Adrenal gland (tissue), 12 donors: Measurements from ENCODE around the gene DNAH11. TPM values are rescaled to one million over a fixed set of nuclear protein-coding genes. Genes with fewer than 3 reads are reported as not detected.

Source experiments
- DNase-seq, 7 donors: peaks; one replicate each; pipeline ENCODE4 v3.0.0-alpha.2; 2019 to 2020
- H3K27ac ChIP-seq, 5 donors: fragments of 200-600 bp; sonication (generic) in 4 of 5; 1 replicate in 3 of 5; 2 replicates in 2 of 5; pipeline versions ENCODE4 v1.5.1 to v1.8.0; 2016 to 2020; ENCODE audit warnings: mild to moderate bottlenecking in 1 of 5
- H3K27me3 ChIP-seq: fragments of 200-600 bp; 2 replicates; pipeline ENCODE4 v1.8.0; 2021
- H3K36me3 ChIP-seq, 2 donors: fragments of 200-600 bp; replicated peaks in 1 of 2; 1 replicate in 1 of 2; 2 replicates in 1 of 2; pipeline versions ENCODE4 v1.5.1 to v1.8.0; 2018 to 2022
- H3K4me1 ChIP-seq, 2 donors: fragments of 200-600 bp; replicated peaks in 1 of 2; 1 replicate in 1 of 2; 2 replicates in 1 of 2; pipeline versions ENCODE4 v1.5.1 to v1.8.0; 2018 to 2021
- H3K4me3 ChIP-seq, 4 donors: fragments of 200-600 bp; sonication (generic) in 3 of 4; one replicate each; pipeline ENCODE4 v1.5.1; 2016 to 2018
- H3K9me3 ChIP-seq, 3 donors: fragments of 200-600 bp; sonication (generic) in 1 of 3; replicated peaks in 1 of 3; 1 replicate in 2 of 3; 2 replicates in 1 of 3; pipeline versions ENCODE4 v1.5.1 to v1.8.0; 2016 to 2021
- POLR2A ChIP-seq, 2 donors: fragments of 450-650 bp; IDR thresholded peaks; one replicate each; pipeline ENCODE4 v1.6.1; 2017; ENCODE audit warnings: antibody characterized with exemption in 2 of 2, mild to moderate bottlenecking in 2 of 2, moderate library complexity in 1 of 2
- WGBS, 4 donors: extraction: QIAGEN DNeasy Blood & Tissue Kit in 2 of 4; methylation state at CpG; one replicate each; pipeline versions ENCODE4 v1.1.5 to v1.1.7; 2013 to 2017; 5-methylcytosine and 5-hydroxymethylcytosine counted together
- intact Hi-C, 2 donors: fragments of 100-400 bp; cut with DNase I; formaldehyde crosslinking; loops; one replicate each; pipeline versions ENCODE4 v1.14.1 to v1.15.0; 2022 to 2023
- polyA plus RNA-seq, 3 donors: library from polyadenylated mRNA; stranded (reverse); fragments of 200-250 nt in 2 of 3; fragments of 350-450 nt in 1 of 3; fragmentation: Illumina TruSeq in 1 of 3; extraction: RNeasy Lipid Tissue Mini Kit (QIAGEN cat#74804) in 1 of 3; gene quantifications; one replicate each; pipeline ENCODE4 v1.2.3, GENCODE V29; 2013 to 2014
- total RNA-seq, 9 donors: library from RNA; depleted of rRNA in 4 of 9; stranded (reverse); fragments of >200 nt in 4 of 9; fragments of 120-200 nt in 1 of 9; fragmentation: NEBNext Ultra II Directional in 1 of 9; extraction: Animal tissue kit (Norgen Biotek cat#: 25700) in 1 of 9; gene quantifications; one replicate each; pipeline versions ENCODE4 v1.1.0 to v1.2.4, GENCODE V29; 2013 to 2023
- TF ChIP-seq, protein P1 (sequence below), 6 experiments: fragments of 450-650 bp in 4 of 6; fragments of 200-600 bp in 2 of 6; sonication (generic) in 1 of 6; IDR thresholded peaks; 1 replicate in 5 of 6; 2 replicates in 1 of 6; pipeline versions ENCODE4 v1.5.1 to v1.8.0; 2016 to 2021; ENCODE audit warnings: antibody characterized with exemption in 6 of 6, mild to moderate bottlenecking in 2 of 6, moderate library complexity in 1 of 6
- donor health status: healthy with polysubstance abuse.
- donor health status: Bipolar disorder and iron deficiency.
- donor health status: DM: yes; HTN: yes; CAD: no.
- donor health status: DM: no; HTN: no; CAD: no.
- donor health status: DM: no; HTN: no; CAD: no.
- donor health status: DM: yes; HTN: yes; CAD: no.

DNAH11 gene
- total and polyA plus RNA-seq, 12 donors: 5.1 to 77.7 (median 23.1) TPM

DNA sequence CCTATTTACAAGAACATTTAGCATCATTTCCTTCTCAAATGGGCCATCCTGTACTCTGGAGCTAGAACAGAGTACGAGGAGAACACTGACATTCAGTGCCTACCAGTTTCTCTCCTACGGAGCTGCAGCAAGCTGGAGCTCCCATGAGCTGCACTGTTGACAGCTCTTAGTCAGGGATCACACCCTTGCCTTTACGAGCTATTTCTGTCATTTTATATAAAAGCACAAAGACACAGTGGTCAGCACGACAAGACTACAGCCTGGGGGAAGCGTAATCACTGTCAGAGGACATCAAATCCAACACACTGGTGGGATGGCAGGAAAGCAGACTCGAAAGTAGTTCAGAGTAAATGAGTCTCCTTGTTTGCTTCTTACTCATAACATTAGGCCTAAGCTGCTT is 400.1 kb downstream of the DNAH11 start:
- 82 to 86% (median 85%) methylated on average over 6 of the region's 6 CpGs for WGBS, 4 donors
- TF ChIP-seq, protein P1, sequence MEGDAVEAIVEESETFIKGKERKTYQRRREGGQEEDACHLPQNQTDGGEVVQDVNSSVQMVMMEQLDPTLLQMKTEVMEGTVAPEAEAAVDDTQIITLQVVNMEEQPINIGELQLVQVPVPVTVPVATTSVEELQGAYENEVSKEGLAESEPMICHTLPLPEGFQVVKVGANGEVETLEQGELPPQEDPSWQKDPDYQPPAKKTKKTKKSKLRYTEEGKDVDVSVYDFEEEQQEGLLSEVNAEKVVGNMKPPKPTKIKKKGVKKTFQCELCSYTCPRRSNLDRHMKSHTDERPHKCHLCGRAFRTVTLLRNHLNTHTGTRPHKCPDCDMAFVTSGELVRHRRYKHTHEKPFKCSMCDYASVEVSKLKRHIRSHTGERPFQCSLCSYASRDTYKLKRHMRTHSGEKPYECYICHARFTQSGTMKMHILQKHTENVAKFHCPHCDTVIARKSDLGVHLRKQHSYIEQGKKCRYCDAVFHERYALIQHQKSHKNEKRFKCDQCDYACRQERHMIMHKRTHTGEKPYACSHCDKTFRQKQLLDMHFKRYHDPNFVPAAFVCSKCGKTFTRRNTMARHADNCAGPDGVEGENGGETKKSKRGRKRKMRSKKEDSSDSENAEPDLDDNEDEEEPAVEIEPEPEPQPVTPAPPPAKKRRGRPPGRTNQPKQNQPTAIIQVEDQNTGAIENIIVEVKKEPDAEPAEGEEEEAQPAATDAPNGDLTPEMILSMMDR (IDR thresholded peaks at IDR 0.05): no peak
- no peak for TF ChIP-seq POLR2A (IDR thresholded peaks at IDR 0.05)
- DNase-seq: no peak
- peaks cover 17% of the 10 kb centered on the region for H3K27me3 ChIP-seq
- no peak overlapping the region for H3K4me3 ChIP-seq
- intact Hi-C loops: no loop called here
- H3K36me3 ChIP-seq: no peaks in the 10 kb centered on the region
- H3K9me3 ChIP-seq: no peaks in the 10 kb centered on the region
- no peak overlapping the region for H3K27ac ChIP-seq
- H3K4me1 ChIP-seq: peaks cover 0 to 17% of the 10 kb centered on the region in 2 donors

DNA sequence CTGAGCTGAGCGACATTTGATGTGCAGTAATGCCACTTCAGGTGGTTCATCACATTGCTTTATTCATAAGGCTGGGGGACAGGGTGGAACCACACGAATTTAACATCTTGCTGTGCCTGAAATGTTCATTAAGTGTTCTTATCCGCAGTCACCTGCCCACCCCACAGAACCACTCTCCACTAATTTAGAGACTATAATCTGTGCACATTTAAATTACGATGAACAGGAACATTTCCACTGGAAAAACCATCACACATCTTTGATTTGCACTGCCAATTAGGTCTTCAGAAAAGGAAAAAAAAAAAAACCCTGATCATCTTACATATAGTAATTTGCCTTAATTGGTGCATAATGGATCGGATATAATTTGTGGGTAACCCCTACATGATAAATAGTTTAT is 400.6 kb downstream of the DNAH11 start:
- Histone ChIP-seq H3K4me1 (peaks cover 0 to 17% of the 10 kb centered on the region in 2 donors), H3K9me3 (no peaks in the 10 kb centered on the region), H3K27me3 (peaks cover 17% of the 10 kb centered on the region), H3K4me3 (no peak overlapping the region), H3K36me3 (no peaks in the 10 kb centered on the region), H3K27ac (no peak overlapping the region)
- WGBS, 4 donors: 87 to 92% (median 89%) methylated on average over 5 of the region's 5 CpGs
- DNase-seq: no peak
- TF ChIP-seq, protein P1 (IDR thresholded peaks at IDR 0.05): no peak
- TF ChIP-seq POLR2A (IDR thresholded peaks at IDR 0.05): no peak
- intact Hi-C loops: no loop called here

DNA sequence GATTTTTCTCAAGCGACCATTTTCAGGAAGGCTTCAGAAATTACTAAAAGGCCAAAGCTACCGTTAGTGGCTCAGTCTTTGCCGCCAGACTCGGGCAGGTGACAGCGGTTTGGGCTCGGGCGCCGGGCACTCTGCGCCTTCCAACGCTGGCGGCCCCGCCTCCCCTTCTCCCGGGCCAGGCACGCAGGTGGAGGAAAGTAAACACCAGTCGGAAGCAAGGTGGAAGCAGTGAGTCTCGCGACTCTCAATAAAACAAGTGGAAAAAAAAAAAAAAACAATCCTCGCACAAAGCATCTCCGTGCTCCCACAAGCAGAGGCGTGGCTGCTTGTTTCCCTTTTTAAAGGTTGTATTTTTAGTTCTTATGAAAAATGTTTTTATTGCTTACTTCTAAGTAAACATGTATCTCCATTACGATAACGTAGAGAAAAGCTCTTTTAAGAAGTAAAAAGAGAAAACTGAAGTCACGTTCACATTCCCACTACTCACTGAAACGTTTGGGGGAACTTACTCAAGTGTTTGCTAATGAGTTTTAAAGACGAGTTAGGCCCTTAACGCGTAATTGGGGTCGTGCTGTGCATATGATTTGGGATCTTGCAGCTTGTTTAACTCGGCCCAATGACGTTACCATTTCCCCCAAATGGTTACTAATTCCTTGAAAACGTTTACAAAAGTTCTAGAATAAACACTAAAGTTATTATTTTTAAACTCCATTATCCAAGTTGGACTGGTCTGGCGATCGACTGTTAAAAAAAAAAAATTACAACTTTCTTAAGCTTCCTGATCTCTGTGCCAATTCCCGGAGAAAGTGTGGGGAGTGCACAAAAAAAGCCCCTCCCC is 402.0 kb downstream of the DNAH11 start:
- no peak overlapping the region for H3K27ac ChIP-seq
- intact Hi-C loops: no loop called here

More for the DNA sequence above, 402.0 kb downstream of the DNAH11 start:
- no peak for TF ChIP-seq POLR2A (IDR thresholded peaks at IDR 0.05)
- TF ChIP-seq, protein P1 (IDR thresholded peaks at IDR 0.05): no peak
- H3K4me1 ChIP-seq: peaks cover 0 to 17% of the 10 kb centered on the region in 2 donors
- WGBS, 4 donors: 1 to 3% (median 2%) methylated on average over 34 of the region's 34 CpGs
- H3K4me3 ChIP-seq: peak overlapping the region in 2 of 4 donors; percentile 29 to 48
- H3K9me3 ChIP-seq: no peaks in the 10 kb centered on the region
- H3K27me3 ChIP-seq: peaks cover 17% of the 10 kb centered on the region
- H3K36me3 ChIP-seq: no peaks in the 10 kb centered on the region
- peak in 1 of 7 donors; percentile 18 for DNase-seq
